Spleen (tissue), 11 donors: ENCODE data around the gene HIF3A. TPM values are rescaled to one million over a fixed set of nuclear protein-coding genes. Genes with fewer than 3 reads are reported as not detected.

Source experiments
- DNase-seq: peaks from one replicate; pipeline ENCODE4 v3.0.0-alpha.2; 2020
- H3K27ac ChIP-seq, 8 donors: fragments of 200-600 bp; sonication (generic) in 7 of 8; 1 replicate in 4 of 8; 2 replicates in 4 of 8; pipeline versions ENCODE4 v1.5.0 to v1.8.0; 2016 to 2021; ENCODE audit warnings: inconsistent platforms in 4 of 8, mild to moderate bottlenecking in 4 of 8, moderate library complexity in 1 of 8
- H3K27me3 ChIP-seq, 7 donors: fragments of 200-600 bp; sonication (generic) in 6 of 7; replicated peaks in 1 of 7; 1 replicate in 4 of 7; 2 replicates in 3 of 7; pipeline versions ENCODE4 v1.5.0 to v1.8.0; 2016 to 2021; ENCODE audit warnings: inconsistent platforms in 3 of 7, mild to moderate bottlenecking in 1 of 7
- H3K36me3 ChIP-seq, 6 donors: fragments of 200-600 bp; sonication (generic) in 5 of 6; 1 replicate in 4 of 6; 2 replicates in 2 of 6; pipeline versions ENCODE4 v1.5.0 to v1.8.0; 2016 to 2021; ENCODE audit warnings: inconsistent platforms in 2 of 6
- H3K4me1 ChIP-seq, 6 donors: fragments of 200-600 bp; sonication (generic) in 5 of 6; 1 replicate in 3 of 6; 2 replicates in 3 of 6; pipeline versions ENCODE4 v1.5.0 to v1.8.0; 2016 to 2021; ENCODE audit warnings: inconsistent platforms in 3 of 6
- H3K4me3 ChIP-seq, 8 donors: fragments of 200-600 bp; sonication (generic) in 7 of 8; 1 replicate in 4 of 8; 2 replicates in 4 of 8; pipeline versions ENCODE4 v1.5.0 to v1.8.0; 2016 to 2021; ENCODE audit warnings: inconsistent platforms in 4 of 8, mild to moderate bottlenecking in 4 of 8, moderate library complexity in 2 of 8
- H3K9me3 ChIP-seq, 8 donors: fragments of 200-600 bp; sonication (generic) in 7 of 8; 1 replicate in 4 of 8; 2 replicates in 4 of 8; pipeline versions ENCODE4 v1.5.0 to v1.8.0; 2016 to 2021; ENCODE audit warnings: inconsistent platforms in 4 of 8
- POLR2A ChIP-seq, 3 donors: fragments of 450-650 bp; IDR thresholded peaks; one replicate each; pipeline ENCODE4 v1.5.1; 2017; ENCODE audit warnings: antibody characterized with exemption in 3 of 3, mild to moderate bottlenecking in 1 of 3
- POLR2AphosphoS5 ChIP-seq, 3 donors: sonication (generic); formaldehyde crosslinking; IDR thresholded peaks; one replicate each; pipeline ENCODE4 v1.5.1; 2017; ENCODE audit warnings: antibody characterized with exemption in 3 of 3
- WGBS, 5 donors: extraction: QIAGEN DNeasy Blood & Tissue Kit in 3 of 5; methylation state at CpG; one replicate each; pipeline versions ENCODE4 v1.1.5 to v1.1.7; 2013 to 2018; 5-methylcytosine and 5-hydroxymethylcytosine counted together
- intact Hi-C: fragments of 100-400 bp; cut with DNase I; formaldehyde crosslinking; loops from one replicate; pipeline ENCODE4 v1.15.0; 2023; ENCODE audit warnings: low total_unique reads
- polyA plus RNA-seq, 3 donors: library from polyadenylated mRNA; stranded (reverse); fragments of 200-250 nt; gene quantifications; one replicate each; pipeline ENCODE4 v1.2.1, GENCODE V29; 2013
- total RNA-seq, 7 donors: library from RNA; depleted of rRNA in 3 of 7; stranded (reverse); fragments of >200 nt in 3 of 7; fragmentation: NEBNext Ultra II Directional in 4 of 7; extraction: Animal tissue kit (Norgen Biotek cat#: 25700) in 4 of 7; gene quantifications; one replicate each; pipeline versions ENCODE4 v1.1.0 to v1.2.1, GENCODE V29; 2016 to 2021
- TF ChIP-seq, protein P1 (sequence below), 11 experiments: fragments of 200-600 bp in 7 of 11; fragments of 450-650 bp in 4 of 11; sonication (generic) in 4 of 11; IDR thresholded peaks in 8 of 11; conservative IDR thresholded peaks in 3 of 11; 1 replicate in 7 of 11; 2 replicates in 4 of 11; pipeline versions ENCODE4 v1.4.0 to v1.8.0; 2016 to 2021; ENCODE audit warnings: antibody characterized with exemption in 11 of 11, inconsistent platforms in 4 of 11, mild to moderate bottlenecking in 1 of 11
- donor health status: healthy with polysubstance abuse.
- donor health status: DM: no; HTN: no; CAD: no; lungs with moderate emphysema.
- donor health status: DM: no; HTN: no; CAD: no.
- donor health status: Bipolar disorder and iron deficiency.
- donor health status: healthy.
- donor health status: DM: no; HTN: no; CAD: no.
- donor health status: DM: yes; HTN: yes; CAD: no.

HIF3A gene
- total and polyA plus RNA-seq, 10 donors: 5.0 to 126 (median 78.5) TPM

DNA sequence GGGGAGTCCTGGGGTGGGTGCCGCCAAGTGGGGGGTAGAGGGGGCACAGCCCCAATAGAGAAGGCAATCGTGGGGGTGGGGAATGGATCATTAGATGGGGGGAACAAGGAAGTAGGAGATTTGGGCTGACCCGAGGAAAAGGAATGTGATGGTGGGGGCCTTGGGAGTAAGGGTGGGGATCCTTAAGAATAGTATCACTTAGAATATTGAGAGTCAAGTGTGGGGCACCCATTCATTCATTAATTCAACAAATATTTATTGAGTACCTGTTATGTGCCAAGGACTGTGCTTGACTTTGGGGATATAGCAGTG, 50.7 kb downstream of the HIF3A start:
- Histone ChIP-seq H3K9me3 (no peaks in the 10 kb centered on the region), H3K27ac (peak overlapping the region in 6 of 8 donors; percentile 88 to 93 (median 92)), H3K4me3 (peak overlapping the region; percentile 82 to 100 (median 96)), H3K36me3 (peaks cover 0 to 6% (median 0%) of the 10 kb centered on the region in 6 donors), H3K27me3 (no peaks in the 10 kb centered on the region), H3K4me1 (peaks cover 44 to 62% (median 58%) of the 10 kb centered on the region in 6 donors)
- intact Hi-C loops: no loop called here
- WGBS, 5 donors: 2 to 4% (median 2%) methylated on average over 3 of the region's 3 CpGs
- no peak for DNase-seq
- no peak for TF ChIP-seq POLR2AphosphoS5 (IDR thresholded peaks at IDR 0.05)
- no peak for TF ChIP-seq POLR2A (IDR thresholded peaks at IDR 0.05)
- TF ChIP-seq, protein P1, sequence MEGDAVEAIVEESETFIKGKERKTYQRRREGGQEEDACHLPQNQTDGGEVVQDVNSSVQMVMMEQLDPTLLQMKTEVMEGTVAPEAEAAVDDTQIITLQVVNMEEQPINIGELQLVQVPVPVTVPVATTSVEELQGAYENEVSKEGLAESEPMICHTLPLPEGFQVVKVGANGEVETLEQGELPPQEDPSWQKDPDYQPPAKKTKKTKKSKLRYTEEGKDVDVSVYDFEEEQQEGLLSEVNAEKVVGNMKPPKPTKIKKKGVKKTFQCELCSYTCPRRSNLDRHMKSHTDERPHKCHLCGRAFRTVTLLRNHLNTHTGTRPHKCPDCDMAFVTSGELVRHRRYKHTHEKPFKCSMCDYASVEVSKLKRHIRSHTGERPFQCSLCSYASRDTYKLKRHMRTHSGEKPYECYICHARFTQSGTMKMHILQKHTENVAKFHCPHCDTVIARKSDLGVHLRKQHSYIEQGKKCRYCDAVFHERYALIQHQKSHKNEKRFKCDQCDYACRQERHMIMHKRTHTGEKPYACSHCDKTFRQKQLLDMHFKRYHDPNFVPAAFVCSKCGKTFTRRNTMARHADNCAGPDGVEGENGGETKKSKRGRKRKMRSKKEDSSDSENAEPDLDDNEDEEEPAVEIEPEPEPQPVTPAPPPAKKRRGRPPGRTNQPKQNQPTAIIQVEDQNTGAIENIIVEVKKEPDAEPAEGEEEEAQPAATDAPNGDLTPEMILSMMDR (IDR thresholded peaks at IDR 0.05 in 8 of 11, conservative IDR thresholded peaks at IDR 0.05 in 3 of 11): no peak

DNA sequence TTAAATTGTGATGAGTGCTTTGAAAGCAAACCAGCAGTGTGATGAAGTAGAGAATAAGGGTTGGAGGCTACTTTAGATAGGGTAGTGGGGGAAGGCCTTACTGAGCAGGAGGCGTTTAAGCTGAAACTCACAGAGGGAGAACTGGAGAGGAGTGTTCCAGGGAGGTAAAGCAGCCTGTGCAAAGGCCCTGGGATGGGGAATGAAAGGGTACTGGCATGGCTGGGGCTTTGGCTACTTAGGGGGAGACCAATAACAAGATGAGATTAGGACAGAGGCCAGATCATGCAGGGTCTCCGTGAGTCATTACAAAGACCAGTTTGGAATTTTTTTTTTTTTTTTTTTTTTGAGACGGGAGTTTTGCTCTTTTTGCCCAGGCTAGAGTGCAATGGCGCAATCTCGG, 51.1 kb downstream of the HIF3A start:
- H3K27me3 ChIP-seq: no peaks in the 10 kb centered on the region
- intact Hi-C loops: no loop called here
- no peak for DNase-seq
- peak overlapping the region in 5 of 8 donors; percentile 88 to 93 (median 91) for H3K27ac ChIP-seq
- peaks cover 48 to 66% (median 62%) of the 10 kb centered on the region in 6 donors for H3K4me1 ChIP-seq
- peaks cover 0 to 10% (median 0%) of the 10 kb centered on the region in 6 donors for H3K36me3 ChIP-seq
- TF ChIP-seq, protein P1 (IDR thresholded peaks at IDR 0.05 in 8 of 11, conservative IDR thresholded peaks at IDR 0.05 in 3 of 11): no peak
- no peak for TF ChIP-seq POLR2A (IDR thresholded peaks at IDR 0.05)
- no peak for TF ChIP-seq POLR2AphosphoS5 (IDR thresholded peaks at IDR 0.05)
- H3K9me3 ChIP-seq: no peaks in the 10 kb centered on the region
- 70 to 82% (median 76%) methylated on average over 4 to 5 of the region's 5 CpGs for WGBS, 5 donors
- H3K4me3 ChIP-seq: peak overlapping the region in 6 of 8 donors; percentile 94 to 100 (median 97)

DNA sequence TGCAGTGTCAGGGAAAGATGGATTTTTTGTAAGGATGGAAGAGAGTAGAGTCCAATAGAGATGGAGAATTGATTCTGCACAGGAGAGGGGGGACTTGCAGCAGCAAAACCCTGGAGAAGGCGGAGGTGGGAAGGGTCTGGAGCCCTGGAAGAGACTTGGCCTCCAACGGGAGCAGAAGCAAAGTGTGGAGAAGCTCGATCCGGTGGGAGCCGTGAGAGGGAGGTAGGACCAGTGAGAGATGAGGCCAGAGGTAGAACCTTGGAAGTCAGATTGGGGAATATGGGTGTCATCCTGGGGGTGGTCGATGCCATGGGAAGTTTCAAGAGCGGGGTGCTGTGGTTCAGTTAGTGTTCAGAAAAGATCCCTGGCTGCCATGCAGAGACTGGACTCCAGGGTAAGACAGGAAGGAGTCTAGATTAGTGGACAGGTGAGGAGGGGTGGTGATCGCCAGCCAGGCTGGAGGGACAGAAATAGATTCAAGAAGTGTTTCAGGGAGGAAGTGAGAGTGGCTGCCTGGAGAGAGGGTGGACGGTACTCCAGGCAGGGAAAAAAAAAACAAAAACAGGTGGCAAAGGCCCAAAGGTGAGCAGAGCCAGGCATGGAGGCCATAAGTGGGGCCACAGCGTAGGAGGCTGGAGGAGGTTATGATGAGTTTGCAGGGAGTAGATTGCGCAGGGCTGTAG, 52.6 kb downstream of the HIF3A start:
- WGBS, 5 donors: 56 to 68% (median 65%) methylated on average over 11 of the region's 11 CpGs
- intact Hi-C loops: no loop called here
- H3K36me3 ChIP-seq: peaks cover 0 to 25% (median 11%) of the 10 kb centered on the region in 6 donors
- H3K9me3 ChIP-seq: no peaks in the 10 kb centered on the region
- no peaks in the 10 kb centered on the region for H3K27me3 ChIP-seq
- TF ChIP-seq, protein P1 (IDR thresholded peaks at IDR 0.05 in 8 of 11, conservative IDR thresholded peaks at IDR 0.05 in 3 of 11): no peak
- no peak for TF ChIP-seq POLR2AphosphoS5 (IDR thresholded peaks at IDR 0.05)
- TF ChIP-seq POLR2A (IDR thresholded peaks at IDR 0.05): no peak
- no peak for DNase-seq
- H3K4me3 ChIP-seq: peak overlapping the region in 5 of 8 donors; percentile 17 to 54 (median 28)
- peaks cover 49 to 81% (median 77%) of the 10 kb centered on the region in 6 donors for H3K4me1 ChIP-seq
- peak overlapping the region; percentile 79 to 93 (median 90) for H3K27ac ChIP-seq

DNA sequence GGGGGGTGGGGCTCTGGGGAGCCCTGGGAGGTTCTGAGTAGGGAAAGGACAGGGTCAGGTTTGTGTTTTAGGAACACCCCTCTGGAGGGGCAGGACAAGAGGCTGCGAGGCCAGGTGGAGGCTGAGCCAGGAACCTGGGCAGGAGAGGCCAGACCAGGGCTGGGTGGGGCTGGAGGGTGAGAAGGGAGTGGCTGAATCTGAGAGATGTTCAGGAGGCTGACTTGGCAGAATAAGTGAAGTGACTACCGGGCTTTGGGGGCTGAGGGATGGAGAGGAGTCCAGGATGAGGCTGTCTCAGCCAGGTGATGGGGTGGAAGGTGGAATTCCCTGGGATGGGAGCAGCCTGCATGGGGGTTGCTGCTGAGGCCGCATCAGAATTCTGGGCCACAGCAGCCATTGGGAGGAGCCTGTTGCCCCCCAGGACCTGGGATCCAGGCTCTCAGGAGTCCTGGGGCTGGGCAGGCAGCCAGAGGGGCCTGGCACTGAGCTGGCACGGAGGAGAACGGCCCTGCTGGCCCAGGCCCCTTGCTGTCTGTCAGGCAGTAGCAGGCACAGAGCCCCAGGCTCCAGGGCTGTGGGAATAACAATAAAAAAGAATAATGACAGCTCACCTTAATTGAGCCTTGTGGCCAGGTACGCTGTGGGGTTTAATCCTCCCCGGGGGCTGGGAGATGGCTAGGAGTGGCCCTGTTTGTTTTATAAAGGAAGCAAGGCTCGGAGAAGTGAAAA, 53.4 kb downstream of the HIF3A start:
- peak overlapping the region in 6 of 8 donors; percentile 11 to 54 (median 24) for H3K4me3 ChIP-seq
- no peaks in the 10 kb centered on the region for H3K9me3 ChIP-seq
- peaks cover 49 to 88% (median 83%) of the 10 kb centered on the region in 6 donors for H3K4me1 ChIP-seq
- 15 to 33% (median 27%) methylated on average over 6 to 8 of the region's 8 CpGs for WGBS, 5 donors
- H3K27ac ChIP-seq: peak overlapping the region; percentile 79 to 93 (median 90)
- TF ChIP-seq, protein P1 (IDR thresholded peaks at IDR 0.05 in 8 of 11, conservative IDR thresholded peaks at IDR 0.05 in 3 of 11): no peak
- no peak for TF ChIP-seq POLR2A (IDR thresholded peaks at IDR 0.05)
- TF ChIP-seq POLR2AphosphoS5 (IDR thresholded peaks at IDR 0.05): peak in 1 of 3 donors; percentile 34
- no peak for DNase-seq
- intact Hi-C loops: no loop called here
- peaks cover 0 to 32% (median 19%) of the 10 kb centered on the region in 6 donors for H3K36me3 ChIP-seq
- no peaks in the 10 kb centered on the region for H3K27me3 ChIP-seq
